Stimulated activated naive CD8-positive, alpha-beta T cell treated with anti-CD3 and anti-CD28 coated beads, Interleukin-15, Interleukin-2, amounts not matched to agents 100 U/mL and 50 U/mL, for 24 hours (primary cell): ENCODE data around the gene CIDEC.

Experiments
- ATAC-seq: fragments of 150-1000 bp; cut with Tn5 transposase; one replicate; pipeline ENCODE4 v1.10.0; 2021
- DNase-seq: peaks from one replicate; pipeline ENCODE4 v3.0.0; 2021

Gene CIDEC

DNA sequence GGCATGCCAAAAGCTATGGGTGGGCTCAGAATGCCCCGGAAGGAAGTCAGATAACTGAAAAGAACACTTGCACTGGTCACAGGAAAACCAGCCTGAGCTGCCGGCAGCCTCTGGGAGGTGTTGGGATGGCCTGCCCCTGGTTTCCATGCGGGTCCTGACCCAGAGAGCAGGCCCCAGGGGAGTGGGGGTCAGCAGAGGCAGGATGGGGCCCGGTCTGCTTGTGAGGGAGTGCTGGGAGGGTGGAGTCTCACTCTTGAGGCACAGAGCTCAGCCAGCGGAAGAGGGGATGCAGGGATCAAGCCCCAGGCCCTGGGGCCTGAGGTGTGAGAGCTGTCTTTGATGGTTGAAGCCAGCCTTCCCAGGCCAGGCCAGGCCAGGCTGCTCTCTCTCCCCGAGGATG lies 33.8 kb downstream of the CIDEC start:
- ATAC-seq (no peak), DNase-seq (no peak)

DNA sequence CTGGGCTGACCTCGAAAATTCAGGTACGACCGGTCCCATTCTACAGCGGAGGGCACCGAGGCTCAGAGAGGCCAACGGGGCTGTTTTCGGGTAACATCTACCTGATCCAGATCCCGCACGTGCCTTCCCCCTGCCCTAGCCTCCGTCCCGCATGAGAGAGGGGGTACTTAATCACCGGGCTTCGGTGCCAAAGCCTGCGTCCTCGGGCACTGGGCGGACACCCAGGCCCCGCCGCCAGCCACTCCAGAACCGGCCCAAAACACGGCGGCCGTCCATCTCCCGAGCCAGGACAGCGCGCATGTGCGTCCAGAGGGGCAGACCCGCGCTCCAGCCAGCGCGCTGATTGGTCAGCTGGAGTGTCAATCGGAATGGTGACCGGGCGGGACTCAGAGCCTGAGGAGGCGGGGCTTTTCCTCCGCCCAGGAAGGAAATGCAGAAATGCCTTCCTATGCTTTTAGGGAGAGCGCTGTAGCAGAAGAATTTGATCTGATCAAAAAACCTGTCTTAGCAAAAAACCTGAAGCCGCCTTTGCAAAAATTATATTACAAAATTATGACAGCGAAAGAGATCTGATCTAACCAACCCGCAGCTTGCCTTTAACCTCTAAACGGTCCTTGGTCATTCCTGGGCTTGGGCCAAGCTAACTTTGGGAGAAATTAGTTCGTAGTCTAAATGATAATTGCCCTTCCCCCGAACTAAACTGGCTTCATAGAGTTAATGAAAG lies 36.2 kb downstream of the CIDEC start, which contains the start of gene RPUSD3:
Gene RPUSD3 (minus strand): TSS at position 294 of the 724 bp plus-strand sequence. CDS start 18 bp downstream, at position 276.
- ATAC-seq (peak; percentile 99), DNase-seq (peak; percentile 99)

DNA sequence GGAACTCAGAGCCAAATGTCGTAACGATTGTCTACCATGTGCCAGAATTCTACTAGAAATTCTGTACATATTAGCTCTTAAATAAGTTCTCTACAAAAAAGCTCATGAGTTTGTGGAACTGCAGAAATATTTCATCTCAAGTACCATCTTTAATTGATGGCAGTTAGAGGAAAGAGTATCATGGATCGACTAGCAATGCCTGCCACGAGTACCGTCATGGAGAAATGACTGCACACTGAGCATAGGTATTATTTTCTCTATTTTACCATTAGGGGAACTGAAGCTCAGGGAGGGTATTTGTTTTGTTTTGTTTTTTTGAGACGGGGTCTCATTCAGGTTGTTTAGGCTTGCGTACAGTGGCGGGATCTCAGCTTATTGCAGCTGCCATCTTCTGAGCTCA lies 39.0 kb downstream of the CIDEC start:
- no peak for ATAC-seq
- no peak for DNase-seq

DNA sequence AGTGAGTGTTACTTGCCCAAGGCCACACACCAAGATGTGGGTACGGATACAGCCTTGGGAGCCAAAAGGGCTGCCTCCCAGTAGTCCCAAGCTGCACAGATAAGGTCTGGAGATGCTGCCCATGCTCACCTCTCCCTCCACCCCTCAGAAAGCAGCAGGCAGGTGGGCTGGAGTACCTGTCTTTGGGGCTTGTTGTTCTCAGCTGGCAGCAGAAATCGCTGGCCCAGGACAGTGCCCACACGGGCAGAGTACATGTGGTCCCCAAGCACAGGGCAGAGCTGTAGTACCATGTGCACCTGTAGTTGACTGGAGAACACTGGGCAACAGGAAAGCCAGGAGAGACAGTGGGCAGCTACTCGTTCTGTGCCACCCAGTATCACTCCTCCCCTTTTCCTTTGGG lies 41.2 kb downstream of the CIDEC start:
- ATAC-seq (no peak), DNase-seq (no peak)

DNA sequence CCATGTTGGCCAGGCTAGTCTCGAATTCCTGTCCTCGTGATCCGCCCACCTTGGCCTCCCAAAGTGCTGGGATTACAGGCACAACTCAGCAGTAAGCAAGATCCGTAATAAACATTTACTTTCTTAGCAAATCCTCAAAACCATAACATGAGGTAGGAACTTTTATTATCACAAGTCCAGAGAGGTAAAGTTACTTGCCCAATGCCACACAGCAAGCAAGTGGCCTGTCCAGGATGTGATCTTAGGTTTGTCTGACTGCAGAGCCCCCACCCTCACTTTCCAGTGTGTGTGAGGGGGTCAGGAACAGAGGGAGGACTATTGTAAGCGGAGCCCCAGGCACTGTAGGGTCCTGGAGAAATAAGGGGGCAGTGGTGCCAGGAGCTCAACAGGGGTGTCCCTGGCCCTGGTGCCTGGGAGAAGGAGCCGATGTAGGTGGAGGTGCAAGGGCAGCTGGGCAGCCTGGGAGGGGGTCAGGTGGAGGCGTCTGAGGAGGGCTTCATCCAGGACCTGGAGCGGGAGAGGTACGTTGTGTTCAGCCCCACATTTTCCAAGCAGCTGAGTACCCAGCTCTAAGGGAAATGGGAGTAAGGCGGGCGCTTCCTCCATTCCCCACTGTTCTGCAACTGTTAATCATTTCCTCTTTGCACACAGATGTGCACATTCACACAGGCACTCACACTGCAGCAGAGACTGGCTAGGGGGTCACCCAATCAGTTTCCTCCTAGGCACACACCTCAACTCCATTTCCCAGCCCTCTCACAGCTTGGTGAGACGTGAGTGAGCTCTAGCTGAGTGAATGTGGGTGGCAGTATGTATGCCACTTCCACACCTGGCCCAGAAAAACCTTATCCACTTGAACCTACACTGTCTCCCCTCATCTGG lies 42.1 kb downstream of the CIDEC start:
- ATAC-seq (no peak), DNase-seq (no peak)

DNA sequence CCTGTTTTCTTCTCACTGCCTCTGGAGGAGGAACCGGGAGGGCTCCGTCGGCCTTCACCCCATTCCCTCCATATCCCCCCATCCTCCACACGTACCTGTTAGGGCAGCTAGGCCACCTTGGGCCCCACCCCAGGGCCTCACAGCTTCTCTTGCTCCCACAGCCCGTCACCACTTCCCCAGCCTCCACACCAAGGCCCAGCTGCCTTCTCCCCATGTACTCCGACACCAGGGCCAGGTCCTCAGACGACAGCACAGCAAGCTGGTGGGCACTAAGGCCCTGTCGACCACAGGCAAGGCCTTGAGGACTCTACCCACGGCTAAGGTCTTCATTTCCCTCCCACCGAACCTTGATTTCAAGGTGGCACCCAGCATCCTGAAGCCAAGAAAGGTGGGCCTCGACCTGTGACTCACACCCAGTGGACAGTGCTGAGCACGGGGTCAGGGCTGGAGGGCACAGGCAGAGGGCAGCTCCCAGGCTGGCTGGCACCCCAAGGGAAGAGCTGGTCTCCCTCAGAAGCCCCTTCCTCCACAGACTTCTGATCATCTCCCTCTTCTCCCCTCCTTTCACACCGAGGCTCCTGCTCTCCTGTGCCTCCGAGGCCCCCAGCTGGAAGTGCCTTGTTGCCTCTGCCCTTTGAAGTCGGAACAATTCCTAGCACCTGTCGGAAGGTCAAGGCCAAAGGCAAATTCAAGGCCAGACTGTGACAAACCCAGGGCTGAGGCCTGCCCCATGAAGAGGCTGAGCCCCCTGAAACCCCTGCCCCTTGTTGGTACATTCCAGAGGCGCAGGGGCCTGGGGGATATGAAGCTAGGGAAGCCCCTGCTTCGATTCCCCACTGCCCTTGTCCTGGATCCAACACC lies 45.3 kb downstream of the CIDEC start:
- DNase-seq (no peak), ATAC-seq (no peak)

DNA sequence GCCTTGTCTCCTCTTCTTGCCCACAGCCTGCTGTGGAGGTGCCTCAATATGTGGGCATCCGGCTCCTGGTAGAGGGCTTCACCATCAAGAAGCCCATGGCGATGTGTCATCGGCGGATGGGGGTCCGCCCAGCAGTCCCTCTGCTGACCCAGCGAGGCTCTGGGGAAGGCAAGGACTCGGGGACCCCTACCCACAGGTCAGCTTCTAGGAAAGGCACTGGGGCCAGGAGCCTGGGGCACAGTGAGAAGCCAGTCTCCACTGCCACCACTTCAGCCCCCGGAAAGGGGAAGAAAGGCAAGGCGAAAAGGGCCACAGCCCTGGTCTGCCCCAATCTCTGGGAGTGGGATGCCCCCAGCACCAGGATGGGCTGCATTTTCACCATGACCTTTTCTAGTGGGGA lies 47.0 kb downstream of the CIDEC start:
- DNase-seq (no peak), ATAC-seq (no peak)

DNA sequence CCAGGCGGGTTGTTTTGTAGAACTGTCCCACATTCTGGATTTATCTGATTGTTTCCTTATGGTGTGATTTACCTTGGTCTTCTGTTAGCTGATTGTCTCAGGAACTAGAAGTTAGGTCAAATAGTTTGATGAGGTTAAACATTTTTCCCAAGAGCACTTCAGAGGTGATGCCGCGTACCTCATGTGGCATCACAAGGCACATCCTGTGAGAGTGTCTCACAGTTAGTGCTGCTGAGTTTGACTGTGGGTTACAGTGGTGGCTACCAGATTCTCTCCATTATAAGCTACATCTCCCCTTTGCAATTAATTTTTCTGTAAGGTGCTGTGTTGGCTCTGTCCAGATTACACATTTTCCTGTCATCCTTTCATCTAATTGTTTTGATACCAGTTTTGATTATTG lies 48.8 kb downstream of the CIDEC start:
- no peak for ATAC-seq
- DNase-seq: no peak

DNA sequence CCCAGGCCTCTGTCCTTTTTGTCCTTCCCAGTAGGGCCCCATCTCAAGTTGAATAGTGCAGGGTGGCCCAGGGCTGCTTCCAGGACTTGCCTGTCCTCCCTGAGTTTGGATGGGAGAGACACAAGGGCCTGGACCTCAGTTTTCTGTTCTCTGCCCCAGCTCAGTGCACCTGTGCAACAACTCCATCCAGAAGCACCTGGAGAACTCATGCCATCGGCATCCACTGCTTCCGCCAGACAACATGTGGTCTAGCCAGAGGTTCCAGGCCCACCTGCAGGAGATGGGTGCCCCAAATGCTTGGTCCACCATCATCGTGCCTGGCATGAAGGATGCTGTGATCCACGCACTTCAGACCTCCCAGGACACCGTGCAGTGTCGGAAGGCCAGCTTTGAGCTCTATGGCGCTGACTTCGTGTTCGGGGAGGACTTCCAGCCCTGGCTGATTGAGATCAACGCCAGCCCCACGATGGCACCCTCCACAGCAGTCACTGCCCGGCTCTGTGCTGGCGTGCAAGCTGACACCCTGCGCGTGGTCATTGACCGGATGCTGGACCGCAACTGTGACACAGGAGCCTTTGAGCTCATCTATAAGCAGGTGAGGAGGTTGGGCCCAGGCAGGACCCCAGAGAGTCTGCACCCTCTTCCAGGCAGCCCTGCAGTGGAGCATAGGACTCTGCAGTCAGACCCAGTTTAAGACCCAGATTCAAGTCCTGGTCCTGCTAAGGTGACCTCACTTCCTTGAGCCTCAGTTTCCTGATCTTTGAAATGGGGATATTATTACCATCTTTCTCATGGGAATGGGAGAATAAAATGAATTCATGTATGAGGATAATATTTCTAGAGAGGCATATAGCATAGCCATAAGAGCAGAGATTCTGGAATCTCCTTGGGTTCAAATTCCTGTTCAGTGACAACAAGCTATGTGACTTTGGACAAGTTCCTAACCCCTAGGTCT lies 51.0 kb downstream of the CIDEC start:
- ATAC-seq (no peak), DNase-seq (no peak)

DNA sequence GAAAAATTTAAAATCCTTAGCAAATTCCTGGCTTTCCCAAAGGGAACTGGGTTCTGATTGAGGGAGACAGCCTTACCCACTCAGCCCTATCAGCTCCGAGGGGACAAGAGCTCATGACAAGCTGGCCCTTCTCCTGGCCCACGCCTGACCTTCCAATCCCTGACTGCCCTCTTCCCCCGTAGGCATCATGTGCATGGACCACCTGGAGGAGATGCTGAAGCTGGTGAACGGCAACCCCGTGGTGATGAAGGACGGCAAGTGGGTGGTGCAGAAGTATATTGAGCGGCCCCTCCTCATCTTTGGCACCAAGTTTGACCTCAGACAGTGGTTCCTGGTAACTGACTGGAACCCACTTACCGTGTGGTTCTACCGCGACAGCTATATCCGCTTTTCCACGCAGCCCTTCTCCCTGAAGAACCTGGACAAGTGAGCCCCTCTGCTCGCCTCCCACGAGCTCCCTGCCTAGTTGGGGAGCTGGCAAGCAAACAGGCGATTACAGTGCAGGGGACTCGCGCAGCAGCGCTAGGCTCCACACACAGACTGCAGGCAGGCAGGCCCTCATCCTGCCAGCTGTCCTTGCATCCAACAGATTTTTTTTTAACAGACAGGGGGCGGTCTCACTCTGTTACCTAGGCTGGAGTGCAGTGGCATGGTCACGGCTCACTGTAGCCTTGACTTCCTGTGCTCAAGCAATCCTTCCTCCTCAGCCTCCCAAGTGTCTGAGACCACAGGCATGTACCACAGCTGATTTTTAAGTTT lies 53.1 kb downstream of the CIDEC start:
- ATAC-seq: peak; percentile 44
- no peak for DNase-seq

DNA sequence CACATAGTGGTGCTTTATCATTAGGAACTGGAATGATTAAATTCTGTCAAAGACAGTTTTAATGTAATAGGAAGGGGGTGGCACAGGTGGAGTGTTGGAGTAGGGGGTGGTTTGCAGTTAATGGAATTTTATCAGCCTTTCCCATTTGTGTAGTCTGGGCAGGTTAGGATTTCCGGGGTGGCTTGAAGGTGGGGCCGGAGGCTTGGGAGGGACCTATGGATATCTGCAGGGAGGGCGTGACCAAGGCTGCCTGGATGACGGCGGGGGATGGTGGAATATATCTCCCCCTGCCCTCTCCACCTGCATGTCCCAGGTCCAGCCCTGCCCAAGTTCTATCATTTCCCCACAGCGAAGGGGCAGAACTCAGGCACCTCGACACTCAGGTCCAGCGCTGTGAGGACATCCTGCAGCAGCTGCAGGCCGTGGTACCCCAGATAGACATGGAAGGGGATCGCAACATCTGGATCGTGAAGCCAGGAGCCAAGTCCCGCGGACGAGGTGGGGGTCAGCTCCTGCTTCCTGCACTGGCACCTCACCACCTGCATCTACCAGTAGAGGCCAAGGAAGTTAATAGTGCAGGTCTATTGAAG lies 54.5 kb downstream of the CIDEC start:
- DNase-seq (no peak), ATAC-seq (no peak)

DNA sequence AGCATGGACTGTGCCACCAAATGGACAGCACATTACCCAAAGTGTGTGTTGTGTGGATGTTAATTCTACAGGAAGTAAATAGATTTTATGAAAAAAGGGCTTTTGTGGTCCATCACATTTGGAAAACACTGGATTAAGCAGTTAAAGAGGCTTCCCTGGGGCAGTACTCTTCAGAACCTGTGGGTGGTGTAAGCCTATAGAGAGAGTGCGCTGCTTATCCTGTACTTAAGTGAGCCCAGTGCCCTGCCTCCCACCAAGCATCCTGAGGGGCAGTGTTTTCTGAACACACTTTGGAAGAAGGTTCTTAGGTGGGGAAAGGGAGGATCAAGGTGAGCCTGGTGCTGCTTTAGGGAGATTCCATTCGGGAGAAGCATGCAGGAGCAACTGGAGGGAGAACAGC lies 59.1 kb downstream of the CIDEC start:
- ATAC-seq (no peak), DNase-seq (no peak)

DNA sequence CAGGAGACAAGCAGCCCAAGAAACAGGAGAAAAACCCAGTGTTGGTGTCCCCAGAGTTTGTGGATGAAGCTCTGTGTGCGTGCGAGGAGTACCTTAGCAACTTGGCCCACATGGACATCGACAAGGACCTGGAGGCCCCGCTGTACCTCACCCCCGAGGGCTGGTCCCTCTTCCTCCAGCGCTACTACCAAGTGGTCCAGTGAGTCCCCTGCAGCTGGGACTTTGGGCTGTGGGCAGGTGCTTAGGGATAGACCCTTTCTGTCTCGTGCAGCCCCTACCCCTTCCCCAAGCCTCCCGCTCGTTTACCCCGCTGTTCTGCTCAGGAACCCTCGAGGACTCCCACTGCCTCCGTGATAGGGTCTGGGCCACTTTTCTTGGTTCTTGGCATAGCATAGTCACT lies 59.5 kb downstream of the CIDEC start:
- DNase-seq: no peak

DNA sequence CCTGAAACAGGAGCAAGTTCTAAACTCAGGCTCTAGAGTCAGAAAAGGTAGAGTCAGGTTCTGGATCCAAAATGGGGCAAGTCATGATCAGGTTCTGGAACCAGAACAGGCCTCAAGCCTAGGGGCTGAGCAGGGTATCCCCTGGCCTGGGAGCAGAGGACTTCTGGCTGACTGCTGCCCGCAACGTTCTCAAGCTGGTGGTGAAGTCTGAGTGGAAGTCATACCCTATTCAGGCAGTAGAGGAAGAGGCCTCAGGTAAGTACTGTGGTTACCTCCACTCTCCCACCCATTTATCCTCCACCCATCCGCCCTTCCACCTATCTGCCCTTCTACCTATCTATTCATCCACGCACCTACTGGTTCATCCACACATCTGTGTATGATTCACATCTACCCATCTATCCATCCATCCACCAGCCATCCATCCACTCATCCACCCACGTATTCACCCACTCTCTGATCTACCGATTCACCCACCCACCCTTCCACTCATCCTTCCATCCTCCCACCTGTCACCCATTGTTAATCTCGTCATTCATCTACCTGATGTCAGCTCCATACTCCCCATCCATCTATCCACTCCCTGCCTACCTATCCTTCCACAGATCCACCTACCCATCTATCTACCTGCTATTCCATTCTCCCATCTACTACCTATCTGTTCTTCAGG lies 61.3 kb downstream of the CIDEC start:
- ATAC-seq (no peak), DNase-seq (no peak)

More for the DNA sequence above, 59.5 kb downstream of the CIDEC start:
- ATAC-seq: no peak

DNA sequence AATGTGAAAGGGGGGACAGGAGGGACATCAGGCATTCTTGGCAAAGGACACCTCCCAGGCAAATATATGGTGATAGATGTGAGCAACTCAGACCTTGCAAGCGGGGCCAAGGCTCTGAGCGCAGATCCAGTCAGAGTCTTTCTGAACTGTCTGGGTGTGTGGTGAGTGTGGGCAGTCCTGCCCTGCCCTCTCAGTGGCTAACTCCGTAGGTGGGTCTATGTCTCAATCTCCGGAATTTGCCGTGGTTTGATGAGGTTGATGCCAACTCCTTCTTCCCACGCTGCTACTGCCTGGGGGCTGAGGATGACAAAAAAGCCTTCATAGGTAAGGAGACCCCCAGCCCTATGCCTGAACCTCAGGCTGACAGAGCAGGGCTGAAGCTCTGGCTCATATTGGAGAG lies 62.6 kb downstream of the CIDEC start:
- DNase-seq (no peak), ATAC-seq (no peak)
